ENCODE measurements around the gene OAF.
"Not testable (repeated sequence)": the region's sequence is repeated elsewhere in the genome, so short reads cannot be mapped to it uniquely, and the experiment has no call there.

Gene OAF

DNA sequence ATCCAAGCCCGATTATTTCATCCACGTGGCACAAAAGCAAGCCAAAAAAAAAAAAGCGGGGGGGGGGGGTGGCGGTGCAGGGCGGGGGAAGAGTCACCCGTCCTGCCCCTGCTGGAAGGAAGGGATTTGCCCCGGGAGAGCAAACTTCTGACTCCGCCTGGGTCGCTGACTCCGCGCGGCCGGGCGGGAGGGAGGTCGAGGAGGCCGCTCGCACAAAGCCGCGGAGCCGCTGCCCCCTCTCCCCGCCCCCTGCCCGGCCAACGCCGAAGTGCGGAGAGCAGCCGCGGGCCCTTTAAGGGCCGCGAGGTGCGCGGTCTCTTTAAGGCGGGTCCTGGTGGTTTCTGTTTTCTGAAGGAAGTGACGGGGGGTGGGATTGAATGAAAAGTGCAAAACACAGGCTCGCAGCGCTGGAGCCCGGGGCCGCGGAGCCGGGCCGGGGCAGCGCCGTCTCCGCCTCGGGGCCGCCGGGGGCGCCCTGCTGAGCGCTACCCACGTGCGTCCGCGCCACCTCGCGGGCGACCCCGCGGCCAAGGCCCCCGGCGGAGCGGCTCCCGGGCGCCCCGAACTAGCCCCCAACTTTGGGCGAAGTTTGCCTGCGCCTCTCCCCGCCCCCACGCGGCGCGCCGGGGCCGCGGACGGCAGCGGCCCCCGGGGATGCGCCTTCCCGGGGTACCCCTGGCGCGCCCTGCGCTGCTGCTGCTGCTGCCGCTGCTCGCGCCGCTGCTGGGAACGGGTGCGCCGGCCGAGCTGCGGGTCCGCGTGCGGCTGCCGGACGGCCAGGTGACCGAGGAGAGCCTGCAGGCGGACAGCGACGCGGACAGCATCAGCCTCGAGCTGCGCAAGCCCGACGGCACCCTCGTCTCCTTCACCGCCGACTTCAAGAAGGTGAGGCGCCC lies at the start of gene OAF:
Gene OAF (plus strand): TSS at position 407 of the 896 bp plus-strand sequence. CDS start 248 bp downstream, at position 655.
- peak; percentile 73 to 75 for DNase-seq
- Mint-ChIP-seq H3K4me3 (peak within 1 kb of the TSS; percentile 92 to 100), H3K27ac (peak within 1 kb of the TSS; percentile 85 to 94), H3K9me3 (no peaks in the 10 kb centered on the region), H3K4me1 (peaks cover 22% of the 10 kb centered on the region), H3K27me3 (peaks cover 37% of the 10 kb centered on the region)
- ATAC-seq = peak; percentile 92

DNA sequence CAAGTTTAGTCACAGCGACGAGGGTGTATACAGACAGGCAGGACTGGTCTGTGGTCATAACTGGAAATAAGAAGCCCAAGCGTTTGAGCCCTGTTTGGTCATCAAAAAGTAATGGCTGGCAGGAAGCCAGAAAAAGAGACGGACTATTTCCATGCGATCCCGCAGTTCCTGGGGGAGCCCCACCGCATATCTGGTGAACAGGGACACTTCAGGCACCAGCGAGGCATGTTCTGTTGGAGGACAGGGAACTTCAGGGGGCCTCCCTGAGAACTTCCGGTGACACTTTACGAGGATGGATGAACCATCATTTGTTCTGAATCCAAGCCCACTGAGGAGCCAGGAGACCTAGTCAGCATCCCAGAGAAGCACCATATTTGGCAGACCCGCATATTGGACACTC lies 43.2 kb upstream of the OAF start:
- Mint-ChIP-seq H3K4me1 (peaks cover 14% of the 10 kb centered on the region), H3K4me3 (no peak overlapping the region), H3K27ac (no peak overlapping the region), H3K27me3 (peaks cover 92% of the 10 kb centered on the region), H3K9me3 (peaks cover 12 to 13% of the 10 kb centered on the region in 2 donors)
- DNase-seq (no peak), ATAC-seq (no peak)

DNA sequence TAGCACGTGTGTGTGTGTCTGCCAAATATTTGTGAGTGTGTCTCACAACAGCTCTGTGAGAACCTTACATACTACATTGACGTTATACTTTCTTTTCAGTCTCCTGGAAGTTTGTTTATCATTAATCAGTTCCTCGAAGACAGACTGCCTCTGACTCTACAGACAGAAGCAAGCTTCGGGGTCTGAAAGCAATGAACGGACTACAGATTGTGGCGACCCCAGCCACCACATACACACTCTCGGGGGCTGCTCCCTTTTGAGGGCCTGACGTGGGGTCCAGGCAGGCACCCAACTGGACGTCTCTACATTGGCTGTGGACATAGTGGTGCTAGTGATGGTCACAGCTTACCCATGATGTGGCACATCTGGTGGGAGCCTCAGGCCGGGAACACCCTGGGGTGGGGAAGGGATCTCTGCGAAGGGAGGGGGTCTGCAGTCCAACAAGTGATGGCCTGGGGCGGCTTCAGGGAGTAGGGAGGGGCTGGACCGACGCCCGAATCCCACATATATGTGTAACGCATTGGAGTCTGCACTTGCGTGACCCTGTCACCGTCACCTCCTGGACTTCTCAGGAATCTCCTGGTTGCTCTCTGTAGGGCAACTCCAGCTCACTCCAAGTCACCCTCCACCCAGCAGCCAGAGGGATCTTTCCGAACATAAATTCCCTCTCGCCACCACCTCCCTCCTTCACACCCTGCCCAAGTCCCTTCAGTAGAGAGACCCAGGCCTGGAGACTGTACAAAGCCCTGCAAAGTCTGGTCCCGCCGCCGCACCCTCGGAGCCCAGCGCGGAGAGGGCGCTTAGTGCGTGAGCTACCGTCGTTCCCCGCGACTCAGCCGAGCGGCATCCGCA lies 42.5 kb upstream of the OAF start:
- Mint-ChIP-seq H3K4me1 (peaks cover 14% of the 10 kb centered on the region), H3K9me3 (peaks cover 12 to 13% of the 10 kb centered on the region in 2 donors), H3K27ac (no peak overlapping the region), H3K27me3 (peaks cover 98% of the 10 kb centered on the region), H3K4me3 (peak overlapping the region; percentile 74 to 83)
- DNase-seq (no peak), ATAC-seq (no peak)

DNA sequence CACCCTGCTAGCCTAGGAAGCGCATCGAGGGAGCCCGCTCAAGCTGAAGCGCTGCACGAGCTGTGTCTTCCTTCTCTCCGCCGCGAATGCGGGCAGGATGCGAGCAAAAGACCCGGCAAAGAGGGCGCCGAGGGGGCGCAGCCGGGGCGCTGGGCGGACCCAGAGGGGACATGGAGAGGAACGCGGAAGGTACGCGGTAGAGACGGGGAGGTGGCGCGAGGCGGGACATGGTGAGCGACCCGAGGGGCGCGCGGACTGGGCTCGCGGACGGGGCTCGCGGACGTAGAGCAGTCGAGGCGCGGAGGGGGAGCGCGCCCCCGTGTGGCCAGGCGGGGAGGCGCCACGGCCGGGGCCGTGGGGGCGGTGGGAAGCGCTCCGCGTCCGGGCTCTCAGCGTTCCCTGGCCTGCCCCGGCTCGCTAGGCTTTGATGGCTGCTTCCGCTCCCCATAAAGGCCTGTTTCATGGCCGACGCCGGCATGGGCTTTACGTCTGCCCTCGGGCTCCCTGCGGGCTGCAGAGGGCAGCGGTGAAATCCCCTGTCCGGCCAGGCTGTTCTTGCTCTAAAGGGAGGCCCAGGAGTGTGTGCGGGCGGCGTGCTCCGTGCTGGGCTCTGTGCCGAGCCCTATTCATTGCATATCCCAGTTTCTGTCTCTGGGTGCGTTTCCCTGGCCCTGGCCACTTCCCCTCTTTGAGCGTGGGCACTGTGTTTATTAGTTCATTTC lies 41.7 kb upstream of the OAF start:
- Mint-ChIP-seq H3K4me3 (peak overlapping the region; percentile 74 to 83), H3K9me3 (peaks cover 12 to 13% of the 10 kb centered on the region in 2 donors), H3K4me1 (peaks cover 14% of the 10 kb centered on the region), H3K27ac (no peak overlapping the region), H3K27me3 (peaks cover 100% of the 10 kb centered on the region)
- ATAC-seq (peak; percentile 87), DNase-seq (peak; percentile 63 to 76)

DNA sequence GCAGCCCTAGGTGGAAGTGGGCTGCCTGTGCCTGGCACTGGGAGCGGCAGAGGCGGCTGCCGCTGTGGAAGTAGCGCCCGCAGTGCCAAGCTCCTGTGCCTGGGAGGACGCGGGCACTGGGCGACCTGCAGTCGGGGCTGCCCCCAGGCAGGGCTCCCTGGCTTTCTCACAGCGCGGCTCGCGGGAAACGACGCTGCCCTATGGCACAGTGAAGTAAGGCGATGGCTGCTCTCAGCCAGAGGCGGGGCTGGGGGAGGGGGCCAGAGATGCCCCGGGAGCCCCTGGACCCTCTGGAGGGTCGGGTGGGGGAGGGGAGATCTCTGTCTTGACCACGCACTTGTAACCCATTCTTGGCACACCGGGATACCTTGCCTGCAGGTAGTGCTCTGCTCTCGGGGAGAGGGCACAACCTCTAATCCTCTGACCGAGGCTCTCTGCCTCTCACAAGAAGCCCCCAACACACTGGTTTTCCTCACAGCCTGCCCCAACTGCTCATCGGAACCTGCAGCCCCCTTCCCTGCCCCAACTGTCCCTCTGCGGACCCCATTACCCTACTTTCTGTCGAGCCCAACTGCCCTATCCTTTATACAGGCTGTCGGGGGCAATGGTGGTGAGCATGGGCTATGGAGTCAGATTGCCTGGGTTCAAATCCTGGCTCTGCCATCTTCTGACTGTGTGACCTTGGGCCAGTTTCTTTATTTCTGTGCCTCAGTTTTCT lies 40.7 kb upstream of the OAF start:
- H3K27me3 Mint-ChIP-seq = peaks cover 96% of the 10 kb centered on the region
- H3K4me1 Mint-ChIP-seq = peaks cover 14% of the 10 kb centered on the region
- DNase-seq (no peak), ATAC-seq (no peak)
- peaks cover 8 to 9% of the 10 kb centered on the region in 2 donors for H3K9me3 Mint-ChIP-seq
- H3K4me3 Mint-ChIP-seq = no peak overlapping the region
- peak overlapping the region in 1 of 2 donors; percentile 44 for H3K27ac Mint-ChIP-seq

DNA sequence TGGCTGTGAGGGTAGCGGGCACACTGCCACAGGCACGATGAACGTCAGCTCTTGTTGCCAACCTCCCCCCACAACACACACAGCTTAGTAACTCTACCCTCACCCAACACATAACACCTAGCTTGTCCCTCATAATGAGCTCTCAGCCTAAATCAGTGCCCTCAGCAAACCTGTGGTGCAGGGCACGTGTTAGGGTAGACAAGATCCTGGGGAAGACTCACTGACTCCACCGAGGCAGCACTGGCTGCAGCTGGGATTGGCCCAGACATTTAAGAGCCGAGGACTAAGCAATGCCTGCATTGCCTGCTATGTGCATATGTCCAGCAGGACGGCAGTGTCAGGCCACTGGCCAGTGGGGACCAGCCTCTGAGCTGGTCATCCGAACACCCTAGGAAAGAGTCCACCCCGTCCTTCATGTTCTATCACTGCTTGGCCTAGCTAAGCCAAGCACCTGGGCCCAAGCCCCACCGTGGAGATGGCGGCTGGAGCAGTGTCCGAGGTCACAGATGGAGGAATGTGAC lies 40.0 kb upstream of the OAF start:
- Mint-ChIP-seq H3K27ac (no peak overlapping the region), H3K9me3 (peaks cover 1 to 2% of the 10 kb centered on the region in 2 donors), H3K27me3 (peaks cover 96% of the 10 kb centered on the region), H3K4me1 (peaks cover 14% of the 10 kb centered on the region), H3K4me3 (no peak overlapping the region)
- DNase-seq (no peak), ATAC-seq (no peak)

DNA sequence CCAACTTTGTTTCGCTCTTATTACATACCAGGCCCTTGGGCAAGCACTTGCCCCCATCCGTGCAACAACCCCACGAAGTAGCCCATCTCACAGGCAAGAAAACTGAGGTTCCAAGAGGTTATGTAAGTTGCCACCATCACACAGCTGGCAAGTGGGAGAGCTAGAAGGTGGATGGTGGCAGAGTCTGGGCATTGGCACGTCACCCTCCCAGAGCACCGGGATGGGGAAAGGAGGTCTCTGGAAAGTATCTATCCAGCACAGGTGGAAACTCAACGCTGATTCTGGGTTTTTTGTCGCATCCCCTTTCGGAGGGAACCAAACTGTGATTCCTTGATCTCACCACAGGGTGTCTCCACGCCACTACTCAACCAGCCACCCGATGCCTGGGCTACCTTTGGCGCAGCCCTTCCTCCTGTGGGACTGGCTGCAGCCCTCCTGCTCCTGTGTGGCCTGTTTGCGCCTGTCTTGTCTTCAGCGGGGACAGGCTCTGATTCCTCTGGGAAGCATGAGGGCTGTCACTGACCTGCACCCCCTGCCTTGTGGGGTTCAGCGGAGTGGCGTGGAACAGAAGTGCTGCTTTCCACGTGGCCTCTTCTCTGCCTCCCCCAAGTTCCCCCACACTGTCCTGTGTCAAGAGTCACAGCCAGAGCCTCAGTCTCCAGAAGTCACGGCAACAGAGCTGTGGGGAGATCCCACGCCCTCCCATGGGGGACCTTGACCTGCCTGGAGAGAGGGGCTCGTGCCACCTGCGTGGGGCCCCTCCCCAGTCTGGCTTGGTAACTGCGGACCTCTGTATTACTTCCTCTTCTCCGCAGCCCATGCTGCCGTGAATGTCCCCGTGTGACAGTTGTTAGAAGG lies 38.5 kb upstream of the OAF start:
- H3K4me1 Mint-ChIP-seq = peaks cover 14% of the 10 kb centered on the region
- ATAC-seq = peak; percentile 62
- H3K27ac Mint-ChIP-seq = no peak overlapping the region
- no peaks in the 10 kb centered on the region for H3K9me3 Mint-ChIP-seq
- H3K27me3 Mint-ChIP-seq = peaks cover 81% of the 10 kb centered on the region
- H3K4me3 Mint-ChIP-seq = no peak overlapping the region
- DNase-seq = peak; percentile 57 to 60

DNA sequence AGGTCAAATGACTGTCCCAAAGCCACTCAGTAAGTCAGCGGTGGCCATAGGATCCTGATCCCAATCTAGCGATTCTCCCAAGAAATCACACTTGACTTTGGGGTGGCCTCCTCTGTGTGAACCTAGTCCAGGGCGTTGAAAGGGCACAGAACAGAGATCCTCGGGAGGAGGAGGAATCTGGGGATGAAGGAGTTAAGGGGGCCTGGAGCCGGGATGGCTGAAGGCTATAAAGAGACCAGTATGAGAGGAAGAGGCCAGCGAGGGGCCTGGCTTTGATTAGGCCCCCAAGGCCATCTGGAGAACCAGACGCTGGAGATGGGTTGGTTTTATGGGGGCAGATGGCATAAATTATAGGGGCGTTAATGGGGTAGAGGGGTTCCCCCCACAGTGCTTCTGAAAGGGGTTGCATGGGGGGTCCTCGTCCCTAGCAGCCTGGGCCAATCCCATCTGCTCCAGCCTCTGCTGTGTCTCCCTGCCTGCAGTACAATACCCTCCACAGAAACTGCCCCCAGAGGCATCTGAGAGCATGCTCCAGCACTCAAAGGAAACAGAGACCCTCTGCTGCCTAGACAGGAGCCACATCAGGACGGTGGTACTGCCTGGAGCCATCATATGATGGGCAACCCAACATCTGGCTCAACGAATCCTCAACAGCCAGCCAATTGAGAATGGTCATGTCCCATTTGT lies 37.7 kb upstream of the OAF start:
- ATAC-seq (no peak), DNase-seq (no peak)
- H3K27ac Mint-ChIP-seq = no peak overlapping the region
- peaks cover 14% of the 10 kb centered on the region for H3K4me1 Mint-ChIP-seq
- H3K4me3 Mint-ChIP-seq = no peak overlapping the region
- no peaks in the 10 kb centered on the region for H3K9me3 Mint-ChIP-seq
- H3K27me3 Mint-ChIP-seq = peaks cover 72% of the 10 kb centered on the region

DNA sequence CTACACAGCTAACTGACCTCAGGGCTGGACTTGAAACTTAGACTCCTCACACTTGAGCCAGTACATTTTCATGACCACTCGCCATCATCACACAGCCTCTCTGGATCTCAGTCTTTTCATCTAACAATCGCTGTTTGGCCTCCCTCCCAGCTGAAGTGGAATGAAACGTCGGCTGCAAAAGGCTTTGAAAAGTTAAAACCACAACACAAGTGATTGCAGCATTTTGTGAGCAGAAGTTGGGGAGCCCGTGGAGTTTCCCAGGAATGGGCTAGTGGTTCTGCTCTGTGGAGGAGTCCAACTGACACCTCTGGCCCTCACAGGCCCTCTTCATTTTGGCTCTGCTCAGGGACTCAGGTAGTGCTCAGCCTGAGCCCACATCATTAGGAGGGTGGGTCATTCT lies 37.0 kb upstream of the OAF start:
- no peak for DNase-seq
- peaks cover 66% of the 10 kb centered on the region for H3K27me3 Mint-ChIP-seq
- H3K9me3 Mint-ChIP-seq = no peaks in the 10 kb centered on the region
- H3K27ac Mint-ChIP-seq = no peak overlapping the region
- no peak overlapping the region for H3K4me3 Mint-ChIP-seq
- ATAC-seq = no peak
- peaks cover 8% of the 10 kb centered on the region for H3K4me1 Mint-ChIP-seq

DNA sequence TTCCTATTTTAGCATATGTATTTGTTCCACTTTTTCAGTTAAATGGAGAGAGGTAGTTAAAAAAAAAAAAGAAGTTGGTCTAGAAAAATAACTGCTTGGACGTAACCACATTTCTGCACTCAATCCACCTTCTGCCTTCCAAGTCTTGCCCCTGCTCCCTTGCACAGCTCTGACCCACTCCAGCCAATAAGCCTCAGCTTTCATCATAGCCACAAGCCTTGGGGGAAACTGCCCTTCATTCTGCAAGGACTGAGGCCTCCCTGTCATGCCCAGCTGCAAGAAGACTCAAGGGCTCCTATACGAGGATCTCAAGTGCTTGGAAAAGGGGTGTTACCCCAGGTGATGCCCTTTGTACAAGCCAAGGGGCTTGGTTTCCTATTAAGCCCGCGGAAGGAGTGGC lies 36.0 kb upstream of the OAF start:
- H3K9me3 Mint-ChIP-seq = no peaks in the 10 kb centered on the region
- H3K4me1 Mint-ChIP-seq = no peaks in the 10 kb centered on the region
- no peak overlapping the region for H3K27ac Mint-ChIP-seq
- peaks cover 55% of the 10 kb centered on the region for H3K27me3 Mint-ChIP-seq
- ATAC-seq = no peak
- no peak overlapping the region for H3K4me3 Mint-ChIP-seq
- no peak for DNase-seq

DNA sequence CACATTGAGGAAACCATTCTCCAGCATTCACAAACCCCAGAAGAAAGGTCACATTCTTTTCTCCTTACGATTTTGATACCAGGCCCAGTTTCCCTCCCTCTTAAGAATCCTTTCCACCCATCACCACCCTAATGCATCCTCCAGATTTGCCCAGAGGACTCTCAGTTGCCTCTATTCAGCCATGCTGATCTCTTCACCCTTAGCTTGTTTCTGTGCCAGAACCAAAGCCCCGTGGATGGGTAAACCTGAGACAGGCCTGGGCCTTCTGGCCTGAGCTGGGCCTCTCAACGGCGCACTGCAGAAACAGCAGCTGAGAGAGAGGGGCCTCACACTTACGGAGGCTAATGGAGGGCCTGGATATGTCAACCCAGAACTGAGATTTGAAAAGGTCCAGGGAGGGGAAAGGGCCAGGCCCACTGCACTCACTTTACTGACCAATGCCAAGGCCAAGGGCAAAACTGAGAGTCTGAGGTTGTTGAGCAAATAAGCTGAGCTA lies 32.2 kb upstream of the OAF start:
- no peaks in the 10 kb centered on the region for H3K9me3 Mint-ChIP-seq
- DNase-seq = no peak
- no peaks in the 10 kb centered on the region for H3K4me1 Mint-ChIP-seq
- peaks cover 28% of the 10 kb centered on the region for H3K27me3 Mint-ChIP-seq
- no peak for ATAC-seq
- no peak overlapping the region for H3K27ac Mint-ChIP-seq
- H3K4me3 Mint-ChIP-seq = no peak overlapping the region

DNA sequence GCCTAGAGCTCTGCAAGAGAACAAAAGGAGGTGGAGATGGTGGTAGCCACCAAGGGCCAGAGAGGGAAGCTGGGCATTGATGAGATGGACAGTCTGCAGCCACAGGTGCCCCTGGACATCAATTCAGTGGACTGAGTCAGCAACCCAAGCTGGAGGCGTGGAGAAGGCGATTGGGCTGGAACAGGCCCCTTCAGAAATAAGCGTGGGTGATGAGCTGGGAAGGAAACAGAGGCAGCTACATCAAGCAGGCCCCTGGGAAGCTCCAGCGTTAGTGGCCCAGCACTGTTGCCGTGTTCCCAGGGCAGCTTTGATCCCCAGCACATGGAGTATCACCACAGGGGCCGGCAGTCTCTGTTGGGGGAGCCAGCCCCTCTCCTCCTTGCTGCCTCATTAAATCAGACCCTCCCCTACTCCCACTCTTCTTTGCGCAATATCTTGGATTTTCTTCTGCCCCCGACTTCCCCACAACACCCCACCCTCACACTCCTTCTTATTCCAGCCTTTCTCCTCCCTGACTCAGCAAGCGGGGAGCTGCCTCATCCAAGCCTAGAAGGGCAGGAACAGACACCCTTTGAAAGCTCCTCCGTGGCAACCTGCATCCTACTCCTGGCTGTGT lies 31.7 kb upstream of the OAF start:
- H3K4me3 Mint-ChIP-seq = no peak overlapping the region
- peak overlapping the region in 1 of 2 donors; percentile 75 for H3K27ac Mint-ChIP-seq
- H3K4me1 Mint-ChIP-seq = no peaks in the 10 kb centered on the region
- H3K27me3 Mint-ChIP-seq = peaks cover 28% of the 10 kb centered on the region
- ATAC-seq (no peak), DNase-seq (no peak)
- no peaks in the 10 kb centered on the region for H3K9me3 Mint-ChIP-seq

DNA sequence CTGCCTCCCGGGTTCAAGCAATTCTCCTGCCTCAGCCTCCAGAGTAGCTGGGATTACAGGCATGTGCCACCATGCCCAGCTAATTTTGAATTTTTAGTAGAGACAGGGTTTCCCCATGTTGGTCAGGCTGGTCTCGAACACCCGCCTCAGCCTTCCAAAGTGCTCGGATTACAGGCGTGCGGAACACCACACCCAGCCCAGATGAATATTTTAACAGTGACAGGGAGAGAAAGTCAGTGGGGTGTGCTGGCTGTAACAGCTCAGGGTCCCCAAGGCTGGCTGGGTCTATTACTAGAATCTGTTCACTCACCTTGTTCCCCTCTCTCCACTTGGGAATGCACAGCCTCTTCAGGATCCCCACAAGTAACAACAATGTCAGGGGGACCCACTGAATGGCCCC lies 30.8 kb upstream of the OAF start:
- not testable (repeated sequence) for ATAC-seq, H3K4me1 Mint-ChIP-seq, H3K27ac Mint-ChIP-seq, DNase-seq, H3K9me3 Mint-ChIP-seq, H3K4me3 Mint-ChIP-seq
- H3K27me3 Mint-ChIP-seq = peaks cover 23% of the 10 kb centered on the region
